Vagina (tissue), 2 donors: Measurements from ENCODE around the gene MAG. TPM values are rescaled to one million over a fixed set of nuclear protein-coding genes. Genes with fewer than 3 reads are reported as not detected.

ENCODE experiments used
- DNase-seq, 2 donors: peaks; one replicate each; pipeline ENCODE4 v3.0.0-alpha.2; 2017; ENCODE audit errors: extremely low spot score in 2 of 2
- H3K27ac ChIP-seq: fragments of 200-600 bp; sonication (generic); one replicate; pipeline ENCODE4 v1.5.1; 2019
- H3K27me3 ChIP-seq: fragments of 200-600 bp; sonication (generic); one replicate; pipeline ENCODE4 v1.5.1; 2019
- H3K36me3 ChIP-seq, 2 donors: fragments of 200-600 bp; sonication (generic); one replicate each; pipeline ENCODE4 v1.5.1; 2017 to 2019
- H3K4me1 ChIP-seq: fragments of 200-600 bp; sonication (generic); one replicate; pipeline ENCODE4 v1.5.1; 2019
- H3K4me3 ChIP-seq, 2 donors: fragments of 200-600 bp; sonication (generic); 1 replicate in 1 of 2; 2 replicates in 1 of 2; pipeline ENCODE4 v1.5.1; 2016 to 2019
- H3K9me3 ChIP-seq: fragments of 200-600 bp; sonication (generic); one replicate; pipeline ENCODE4 v1.5.1; 2019
- CTCF ChIP-seq, 3 experiments: fragments of 450-650 bp in 2 of 3; fragments of 200-600 bp in 1 of 3; sonication (generic) in 1 of 3; IDR thresholded peaks; one replicate each; pipeline ENCODE4 v1.5.1; 2017 to 2019; ENCODE audit warnings: antibody characterized with exemption in 3 of 3, mild to moderate bottlenecking in 2 of 3, moderate library complexity in 2 of 3
- POLR2A ChIP-seq, 2 donors: fragments of 450-650 bp; IDR thresholded peaks; one replicate each; pipeline ENCODE4 v1.6.1; 2017; ENCODE audit warnings: antibody characterized with exemption in 2 of 2, mild to moderate bottlenecking in 2 of 2, moderate library complexity in 2 of 2
- POLR2AphosphoS5 ChIP-seq, 2 donors: sonication (generic); formaldehyde crosslinking; IDR thresholded peaks; one replicate each; pipeline ENCODE4 v1.9.0; 2017; ENCODE audit warnings: antibody characterized with exemption in 2 of 2, mild to moderate bottlenecking in 2 of 2, low read depth in 1 of 2; ENCODE audit not compliant: insufficient read depth in 1 of 2
- intact Hi-C: fragments of 100-400 bp; cut with DNase I; formaldehyde crosslinking; loops from one replicate; pipeline ENCODE4 v1.15.1; 2023
- total RNA-seq: library from RNA; depleted of rRNA; stranded (reverse); fragments of >200 nt; gene quantifications from one replicate; pipeline ENCODE4 v1.2.3, GENCODE V29; 2016

MAG gene
- total RNA-seq, 1 donor from 2014 or later, result not detected

DNA sequence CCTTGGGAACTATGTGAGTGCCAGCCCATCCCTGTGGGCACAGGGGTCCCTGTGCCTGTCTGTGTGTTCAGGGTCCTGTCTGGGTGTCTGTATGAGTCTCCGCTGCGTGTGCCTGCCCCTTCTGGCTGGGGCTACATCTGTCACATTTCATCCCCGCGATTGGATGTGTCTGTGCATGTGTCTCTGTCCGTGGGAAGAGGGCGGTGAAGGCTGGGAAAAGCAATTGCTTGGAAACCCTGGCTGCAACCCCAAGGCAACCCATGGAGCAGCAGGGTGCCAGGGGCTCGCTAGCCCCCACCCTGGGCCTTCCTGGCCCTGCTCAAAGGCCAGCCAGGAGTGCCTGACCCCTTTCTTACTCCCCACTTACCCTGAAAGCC, 1.4 kb downstream of the MAG start:
- H3K27ac ChIP-seq, result no peak overlapping the region
- intact Hi-C loops, result no loop called here
- no peaks in the 10 kb centered on the region for H3K9me3 ChIP-seq
- no peaks in the 10 kb centered on the region for H3K4me1 ChIP-seq
- no peak for DNase-seq
- no peak overlapping the region for H3K4me3 ChIP-seq
- no peaks in the 10 kb centered on the region for H3K27me3 ChIP-seq
- no peak for TF ChIP-seq POLR2A (IDR thresholded peaks at IDR 0.05)
- TF ChIP-seq POLR2AphosphoS5 (IDR thresholded peaks at IDR 0.05; ENCODE audit: insufficient read depth in 1 of 2, low read depth in 1 of 2), result no peak
- no peak for TF ChIP-seq CTCF (IDR thresholded peaks at IDR 0.05)
- no peaks in the 10 kb centered on the region for H3K36me3 ChIP-seq

- intact Hi-C loops, result no loop called here
- no peak for TF ChIP-seq POLR2A (IDR thresholded peaks at IDR 0.05)
- no peak for TF ChIP-seq CTCF (IDR thresholded peaks at IDR 0.05)
- TF ChIP-seq POLR2AphosphoS5 (IDR thresholded peaks at IDR 0.05; ENCODE audit: insufficient read depth in 1 of 2, low read depth in 1 of 2), result no peak
- no peak for DNase-seq
Measured at GRCh38 chr19:35293808-35294207, 1.8 kb downstream of the MAG start.

DNA sequence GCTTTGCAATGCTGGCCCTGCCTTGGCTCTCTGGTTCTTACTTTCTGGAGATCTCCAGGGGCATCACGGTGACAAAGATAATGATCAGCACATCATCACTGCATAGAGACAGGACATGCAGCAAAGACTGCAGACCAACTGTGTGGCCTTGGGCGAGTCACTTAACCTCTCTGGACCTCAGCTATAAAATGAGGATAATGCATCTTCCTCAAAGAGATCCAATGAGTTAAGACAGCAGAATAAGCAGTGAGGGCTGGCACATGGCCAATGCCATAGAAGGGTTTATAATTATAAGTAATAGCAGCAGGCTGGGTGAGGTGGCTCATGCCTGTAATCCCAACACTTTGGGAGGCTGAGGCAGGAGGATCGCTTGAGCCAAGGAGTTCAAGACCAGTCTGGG, 2.4 kb downstream of the MAG start:
- Histone ChIP-seq H3K4me1 (no peaks in the 10 kb centered on the region), H3K27ac (no peak overlapping the region), H3K9me3 (no peaks in the 10 kb centered on the region), H3K4me3 (no peak overlapping the region), H3K27me3 (no peaks in the 10 kb centered on the region), H3K36me3 (no peaks in the 10 kb centered on the region)
- intact Hi-C loops, result no loop called here
- DNase-seq, result no peak
- no peak for TF ChIP-seq POLR2A (IDR thresholded peaks at IDR 0.05)
- no peak for TF ChIP-seq CTCF (IDR thresholded peaks at IDR 0.05)
- no peak for TF ChIP-seq POLR2AphosphoS5 (IDR thresholded peaks at IDR 0.05; ENCODE audit: insufficient read depth in 1 of 2, low read depth in 1 of 2)

More at GRCh38 chr19:35293808-35294207, 1.8 kb downstream of the MAG start:
- H3K27ac ChIP-seq, result no peak overlapping the region
- H3K9me3 ChIP-seq, result no peaks in the 10 kb centered on the region
- H3K27me3 ChIP-seq, result no peaks in the 10 kb centered on the region
- H3K4me3 ChIP-seq, result no peak overlapping the region
- H3K36me3 ChIP-seq, result no peaks in the 10 kb centered on the region
- H3K4me1 ChIP-seq, result no peaks in the 10 kb centered on the region

GRCh38 chr19:35294859-35295791, 3.2 kb downstream of the MAG start:
- Histone ChIP-seq H3K9me3 (no peaks in the 10 kb centered on the region), H3K27me3 (no peaks in the 10 kb centered on the region), H3K27ac (no peak overlapping the region), H3K4me3 (no peak overlapping the region), H3K36me3 (no peaks in the 10 kb centered on the region), H3K4me1 (no peaks in the 10 kb centered on the region)
- no peak for DNase-seq
- TF ChIP-seq POLR2A (IDR thresholded peaks at IDR 0.05) (no peak), POLR2AphosphoS5 (IDR thresholded peaks at IDR 0.05; ENCODE audit: insufficient read depth in 1 of 2, low read depth in 1 of 2) (no peak), CTCF (IDR thresholded peaks at IDR 0.05) (no peak)
- intact Hi-C loops, result no loop called here
